ENCODE results near the gene ZBTB40. TPM values are rescaled to one million over a fixed set of nuclear protein-coding genes. Genes with fewer than 3 reads are reported as not detected.

Gene ZBTB40
- total and polyA plus RNA-seq, 4 experiments from 2014 or later, result 0.81 to 50.6 (median 26.5) TPM

GRCh38 chr1:22524481-22524880 lies 72.8 kb downstream of the ZBTB40 start:
- H3K27ac ChIP-seq (ENCODE audit: low read depth, low read length), result no peak overlapping the region
- H3K4me1 Mint-ChIP-seq, result no peaks in the 10 kb centered on the region
- no peak overlapping the region for H3K4me3 ChIP-seq (ENCODE audit: low read length in 2 of 2)
- H3K9me3 Mint-ChIP-seq, result no peaks in the 10 kb centered on the region
- peaks cover 78 to 85% of the 10 kb centered on the region in 2 donors for H3K36me3 Mint-ChIP-seq
- H3K27me3 ChIP-seq (ENCODE audit: insufficient read depth, low read length), result no peaks in the 10 kb centered on the region
- no peaks in the 10 kb centered on the region for H3K9me3 ChIP-seq (ENCODE audit: control insufficient read depth in 1 of 2, low read length in 2 of 2)
- POLR2A ChIA-PET (ENCODE audit: partially characterized antibody), result no interaction called here
- CTCF ChIA-PET (ENCODE audit: partially characterized antibody), result no interaction called here
- no peak overlapping the region for H3K4me3 Mint-ChIP-seq
- H3K4me1 ChIP-seq (ENCODE audit: insufficient read depth, low read length), result no peaks in the 10 kb centered on the region
- H3K36me3 ChIP-seq (ENCODE audit: insufficient read depth, low read length), result peaks cover 57% of the 10 kb centered on the region
- no peak for DNase-seq
- intact Hi-C loops (cut with micrococcal nuclease), result no loop called here
- no peaks in the 10 kb centered on the region for H3K27me3 Mint-ChIP-seq
- no peak overlapping the region for H3K27ac Mint-ChIP-seq

GRCh38 chr1:22525211-22525610 lies 73.6 kb downstream of the ZBTB40 start:
- Histone ChIP-seq H3K27ac (ENCODE audit: low read depth, low read length) (no peak overlapping the region), H3K9me3 (ENCODE audit: control insufficient read depth in 1 of 2, low read length in 2 of 2) (no peaks in the 10 kb centered on the region), H3K4me1 (ENCODE audit: insufficient read depth, low read length) (no peaks in the 10 kb centered on the region), H3K36me3 (ENCODE audit: insufficient read depth, low read length) (peaks cover 54% of the 10 kb centered on the region), H3K27me3 (ENCODE audit: insufficient read depth, low read length) (no peaks in the 10 kb centered on the region), H3K4me3 (ENCODE audit: low read length in 2 of 2) (no peak overlapping the region)
- intact Hi-C loops (cut with micrococcal nuclease), result no loop called here
- ChIA-PET POLR2A (ENCODE audit: partially characterized antibody) (no interaction called here), CTCF (ENCODE audit: partially characterized antibody) (no interaction called here)
- no peak overlapping the region for H3K4me3 Mint-ChIP-seq
- H3K27me3 Mint-ChIP-seq, result no peaks in the 10 kb centered on the region
- peaks cover 78 to 82% of the 10 kb centered on the region in 2 donors for H3K36me3 Mint-ChIP-seq
- H3K9me3 Mint-ChIP-seq, result no peaks in the 10 kb centered on the region
- DNase-seq, result no peak
- H3K4me1 Mint-ChIP-seq, result no peaks in the 10 kb centered on the region
- peak overlapping the region in 1 of 7 donors; percentile 59 for H3K27ac Mint-ChIP-seq

- Histone ChIP-seq H3K4me3 (ENCODE audit: low read length in 2 of 2) (no peak overlapping the region), H3K27ac (ENCODE audit: low read depth, low read length) (no peak overlapping the region), H3K27me3 (ENCODE audit: insufficient read depth, low read length) (no peaks in the 10 kb centered on the region), H3K36me3 (ENCODE audit: insufficient read depth, low read length) (peaks cover 51% of the 10 kb centered on the region), H3K9me3 (ENCODE audit: control insufficient read depth in 1 of 2, low read length in 2 of 2) (no peaks in the 10 kb centered on the region), H3K4me1 (ENCODE audit: insufficient read depth, low read length) (no peaks in the 10 kb centered on the region)
- Mint-ChIP-seq H3K4me1 (no peaks in the 10 kb centered on the region), H3K27ac (peak overlapping the region in 1 of 7 donors; percentile 59), H3K36me3 (peaks cover 74 to 78% of the 10 kb centered on the region in 2 donors), H3K4me3 (no peak overlapping the region), H3K27me3 (no peaks in the 10 kb centered on the region), H3K9me3 (no peaks in the 10 kb centered on the region)
- ChIA-PET POLR2A (ENCODE audit: partially characterized antibody) (no interaction called here), CTCF (ENCODE audit: partially characterized antibody) (no interaction called here)
- no peak for DNase-seq
- intact Hi-C loops (cut with micrococcal nuclease), result no loop called here
Measured at GRCh38 chr1:22525646-22526045, 74.0 kb downstream of the ZBTB40 start.

- intact Hi-C loops (cut with micrococcal nuclease), result no loop called here
- H3K27ac ChIP-seq (ENCODE audit: low read depth, low read length), result no peak overlapping the region
- H3K27me3 ChIP-seq (ENCODE audit: insufficient read depth, low read length), result no peaks in the 10 kb centered on the region
- H3K4me1 Mint-ChIP-seq, result no peaks in the 10 kb centered on the region
- H3K36me3 ChIP-seq (ENCODE audit: insufficient read depth, low read length), result peaks cover 46% of the 10 kb centered on the region
- H3K27ac Mint-ChIP-seq, result no peak overlapping the region
- ChIA-PET CTCF (ENCODE audit: partially characterized antibody) (no interaction called here), POLR2A (ENCODE audit: partially characterized antibody) (no interaction called here)
- H3K27me3 Mint-ChIP-seq, result no peaks in the 10 kb centered on the region
- H3K4me3 ChIP-seq (ENCODE audit: low read length in 2 of 2), result no peak overlapping the region
- no peaks in the 10 kb centered on the region for H3K4me1 ChIP-seq (ENCODE audit: insufficient read depth, low read length)
- H3K4me3 Mint-ChIP-seq, result no peak overlapping the region
- no peaks in the 10 kb centered on the region for H3K9me3 ChIP-seq (ENCODE audit: control insufficient read depth in 1 of 2, low read length in 2 of 2)
- no peaks in the 10 kb centered on the region for H3K9me3 Mint-ChIP-seq
- H3K36me3 Mint-ChIP-seq, result peaks cover 71 to 75% of the 10 kb centered on the region in 2 donors
- DNase-seq, result no peak
Measured at GRCh38 chr1:22526098-22526497, 74.4 kb downstream of the ZBTB40 start.

- Mint-ChIP-seq H3K36me3 (peaks cover 66 to 71% of the 10 kb centered on the region in 2 donors), H3K9me3 (no peaks in the 10 kb centered on the region), H3K27ac (no peak overlapping the region), H3K4me1 (no peaks in the 10 kb centered on the region), H3K4me3 (no peak overlapping the region), H3K27me3 (no peaks in the 10 kb centered on the region)
- H3K4me3 ChIP-seq (ENCODE audit: low read length in 2 of 2), result no peak overlapping the region
- no peak for DNase-seq
- ChIA-PET POLR2A (ENCODE audit: partially characterized antibody) (no interaction called here), CTCF (ENCODE audit: partially characterized antibody) (no interaction called here)
- no peaks in the 10 kb centered on the region for H3K4me1 ChIP-seq (ENCODE audit: insufficient read depth, low read length)
- intact Hi-C loops (cut with micrococcal nuclease), result no loop called here
- no peak overlapping the region for H3K27ac ChIP-seq (ENCODE audit: low read depth, low read length)
- H3K36me3 ChIP-seq (ENCODE audit: insufficient read depth, low read length), result peaks cover 41% of the 10 kb centered on the region
- H3K9me3 ChIP-seq (ENCODE audit: control insufficient read depth in 1 of 2, low read length in 2 of 2), result no peaks in the 10 kb centered on the region
- H3K27me3 ChIP-seq (ENCODE audit: insufficient read depth, low read length), result no peaks in the 10 kb centered on the region
Measured at GRCh38 chr1:22526677-22527076, 75.0 kb downstream of the ZBTB40 start.

- H3K27me3 Mint-ChIP-seq, result no peaks in the 10 kb centered on the region
- no peaks in the 10 kb centered on the region for H3K9me3 ChIP-seq (ENCODE audit: control insufficient read depth in 1 of 2, low read length in 2 of 2)
- H3K36me3 Mint-ChIP-seq, result peaks cover 66 to 71% of the 10 kb centered on the region in 2 donors
- no peak overlapping the region for H3K27ac Mint-ChIP-seq
- no peak overlapping the region for H3K4me3 ChIP-seq (ENCODE audit: low read length in 2 of 2)
- H3K27me3 ChIP-seq (ENCODE audit: insufficient read depth, low read length), result no peaks in the 10 kb centered on the region
- no peak overlapping the region for H3K4me3 Mint-ChIP-seq
- H3K36me3 ChIP-seq (ENCODE audit: insufficient read depth, low read length), result peaks cover 36% of the 10 kb centered on the region
- no peaks in the 10 kb centered on the region for H3K9me3 Mint-ChIP-seq
- ChIA-PET POLR2A (ENCODE audit: partially characterized antibody) (no interaction called here), CTCF (ENCODE audit: partially characterized antibody) (interaction anchor here (0.9 kb wide), 1 partner anchor 115 kb away, joined by 3 read pairs; no protein-coding TSS in a partner anchor)
- intact Hi-C loops (cut with micrococcal nuclease), result no loop called here
- DNase-seq, result no peak
- no peaks in the 10 kb centered on the region for H3K4me1 Mint-ChIP-seq
- H3K4me1 ChIP-seq (ENCODE audit: insufficient read depth, low read length), result no peaks in the 10 kb centered on the region
- no peak overlapping the region for H3K27ac ChIP-seq (ENCODE audit: low read depth, low read length)
Measured at GRCh38 chr1:22527122-22527521, 75.5 kb downstream of the ZBTB40 start.

- no peak overlapping the region for H3K27ac Mint-ChIP-seq
- peaks cover 62 to 67% of the 10 kb centered on the region in 2 donors for H3K36me3 Mint-ChIP-seq
- Histone ChIP-seq H3K27ac (ENCODE audit: low read depth, low read length) (no peak overlapping the region), H3K27me3 (ENCODE audit: insufficient read depth, low read length) (no peaks in the 10 kb centered on the region), H3K36me3 (ENCODE audit: insufficient read depth, low read length) (peaks cover 34% of the 10 kb centered on the region), H3K4me1 (ENCODE audit: insufficient read depth, low read length) (no peaks in the 10 kb centered on the region), H3K4me3 (ENCODE audit: low read length in 2 of 2) (no peak overlapping the region), H3K9me3 (ENCODE audit: control insufficient read depth in 1 of 2, low read length in 2 of 2) (no peaks in the 10 kb centered on the region)
- no peak for DNase-seq
- H3K27me3 Mint-ChIP-seq, result no peaks in the 10 kb centered on the region
- H3K9me3 Mint-ChIP-seq, result no peaks in the 10 kb centered on the region
- no peak overlapping the region for H3K4me3 Mint-ChIP-seq
- POLR2A ChIA-PET (ENCODE audit: partially characterized antibody), result no interaction called here
- H3K4me1 Mint-ChIP-seq, result no peaks in the 10 kb centered on the region
- intact Hi-C loops (cut with micrococcal nuclease), result no loop called here
- CTCF ChIA-PET (ENCODE audit: partially characterized antibody), result interaction anchor here (0.9 kb wide), 1 partner anchor 114 kb away, joined by 3 read pairs; no protein-coding TSS in a partner anchor
Measured at GRCh38 chr1:22527555-22528296, 76.1 kb downstream of the ZBTB40 start.

Data from CD4-positive, alpha-beta memory T cell (primary cell).